Stimulated activated naive CD4-positive, alpha-beta T cell (primary cell): ENCODE data around the gene NELFA.
"Not testable (repeated sequence)": the region's sequence is repeated elsewhere in the genome, so short reads cannot be mapped to it uniquely, and the experiment has no call there.

Experiments used
- DNase-seq, 6 experiments: peaks; one replicate each; lab custom pipeline; 2025; lab: John Stamatoyannopoulos, UW

Gene NELFA

DNA sequence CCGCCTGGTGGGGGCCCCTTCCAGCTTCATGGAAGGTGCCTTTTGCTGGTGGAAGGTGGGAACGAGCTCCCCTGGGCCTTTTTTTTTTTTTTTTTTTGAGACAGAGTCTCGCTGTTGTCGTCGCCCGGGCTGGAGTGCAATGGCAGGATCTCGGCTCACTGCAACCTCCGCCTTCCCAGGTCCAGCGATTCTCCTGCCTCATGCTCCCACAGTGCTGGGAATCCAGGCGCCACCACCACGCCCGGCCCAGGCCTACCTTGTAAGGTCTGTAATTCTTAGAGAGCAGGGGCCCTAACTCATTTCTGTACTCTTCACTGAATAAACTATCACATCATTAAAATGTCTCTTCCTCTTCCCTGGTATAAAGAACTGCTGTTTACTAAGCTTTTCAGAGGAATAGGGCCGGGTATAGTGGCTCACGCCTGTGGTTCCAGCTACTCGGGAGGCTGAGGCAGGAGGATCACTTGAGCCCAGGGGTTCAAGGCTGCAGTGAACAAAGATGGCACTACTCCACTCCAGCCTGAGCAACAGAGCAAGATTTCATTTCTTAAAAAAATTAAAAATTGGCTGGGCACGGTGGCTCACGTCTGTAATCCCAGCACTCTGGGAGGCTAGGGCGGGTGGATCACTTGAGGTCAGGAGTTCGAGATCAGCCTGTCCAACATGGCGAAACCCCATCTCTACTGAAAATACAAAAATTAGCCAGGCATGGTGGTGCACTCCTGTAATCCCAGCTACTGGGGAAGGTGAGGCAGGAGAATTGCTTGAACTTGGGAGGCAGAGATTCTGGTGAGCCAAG is 14.9 kb downstream of the NELFA start:
- not testable (repeated sequence) for DNase-seq

DNA sequence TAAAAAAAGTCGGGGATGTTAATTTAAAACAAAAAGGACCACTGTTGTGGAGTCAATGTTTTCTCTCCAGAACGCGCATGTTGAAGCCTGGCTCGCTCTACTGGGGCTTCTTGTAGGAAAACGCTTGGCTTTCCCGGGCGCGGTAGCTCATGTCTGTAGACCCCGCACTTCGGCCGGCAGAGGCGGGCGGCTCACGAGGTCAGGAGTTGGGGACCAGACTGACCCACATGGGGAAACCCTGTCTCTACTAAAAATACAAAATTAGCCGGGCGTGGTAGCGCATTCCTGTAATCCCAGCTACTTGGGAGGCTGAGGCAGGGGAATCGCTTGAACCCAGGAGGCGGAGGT is 15.6 kb downstream of the NELFA start:
- DNase-seq, result no peak

GRCh38 chr4:1992468-1993168 is 16.2 kb downstream of the NELFA start:
- no peak for DNase-seq

DNA sequence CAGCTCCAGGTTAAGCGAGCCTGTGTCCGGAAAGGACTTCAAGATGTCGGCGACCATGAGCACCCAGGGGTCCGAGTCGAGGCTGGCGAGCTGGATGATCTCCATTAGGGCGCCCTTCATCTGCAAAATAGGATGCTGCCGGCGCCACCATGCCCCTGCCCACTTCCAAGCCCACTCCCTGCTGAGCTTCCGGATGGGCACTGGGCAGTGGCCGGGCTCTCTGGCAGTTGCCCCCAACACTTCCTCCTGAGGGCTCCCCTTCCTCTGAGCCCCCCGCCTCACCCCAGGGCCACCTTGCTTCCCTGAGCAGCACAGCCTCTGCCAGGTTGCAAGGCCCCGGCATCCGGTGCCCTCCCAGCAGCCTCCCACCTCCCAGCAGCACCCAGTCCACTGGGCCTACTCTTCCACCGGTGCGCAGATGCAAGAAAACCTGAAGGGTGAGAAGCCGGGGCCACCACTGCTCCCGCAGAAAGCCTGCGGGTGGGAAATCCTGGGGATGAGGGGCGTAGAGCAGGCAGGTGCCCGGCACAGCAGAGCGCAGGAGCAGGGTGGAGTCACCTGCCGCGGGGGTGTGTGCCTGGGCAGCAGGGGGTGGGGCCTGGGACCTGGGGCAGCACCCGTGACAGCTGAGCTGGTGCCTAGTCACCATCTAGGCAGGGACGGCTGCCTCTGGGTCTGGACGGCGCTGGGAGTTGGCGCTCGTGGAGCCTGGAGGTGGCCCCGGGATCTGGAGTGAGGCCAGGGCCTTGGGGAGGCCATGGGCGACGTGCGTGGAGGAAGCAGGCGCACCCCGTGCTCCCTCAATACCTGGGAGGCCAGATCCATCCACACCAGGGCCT is 17.0 kb downstream of the NELFA start:
- DNase-seq, result no peak

DNA sequence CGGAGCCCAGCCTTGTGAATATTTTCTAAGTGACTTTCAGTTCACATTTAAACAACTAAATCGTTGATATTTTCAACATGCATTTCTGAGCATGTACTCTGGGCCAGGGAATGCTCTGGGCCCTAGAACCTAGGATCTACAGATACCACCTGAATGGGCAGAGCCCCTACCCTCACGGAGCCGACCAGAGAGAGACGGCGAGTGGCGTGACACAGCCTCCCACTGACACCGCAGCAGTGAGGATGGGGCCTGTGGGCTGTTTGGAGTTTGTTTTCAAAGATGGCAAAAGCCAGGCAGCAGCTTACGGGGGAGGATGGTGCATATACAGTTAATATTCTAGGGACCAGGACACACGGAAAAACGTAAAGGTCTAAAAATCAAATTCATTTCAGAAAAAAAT is 17.7 kb downstream of the NELFA start:
- no peak for DNase-seq

- DNase-seq, result no peak
Measured at GRCh38 chr4:1990676-1991075, 18.1 kb downstream of the NELFA start.

GRCh38 chr4:1990348-1990645 is 18.5 kb downstream of the NELFA start:
- DNase-seq, result no peak

DNA sequence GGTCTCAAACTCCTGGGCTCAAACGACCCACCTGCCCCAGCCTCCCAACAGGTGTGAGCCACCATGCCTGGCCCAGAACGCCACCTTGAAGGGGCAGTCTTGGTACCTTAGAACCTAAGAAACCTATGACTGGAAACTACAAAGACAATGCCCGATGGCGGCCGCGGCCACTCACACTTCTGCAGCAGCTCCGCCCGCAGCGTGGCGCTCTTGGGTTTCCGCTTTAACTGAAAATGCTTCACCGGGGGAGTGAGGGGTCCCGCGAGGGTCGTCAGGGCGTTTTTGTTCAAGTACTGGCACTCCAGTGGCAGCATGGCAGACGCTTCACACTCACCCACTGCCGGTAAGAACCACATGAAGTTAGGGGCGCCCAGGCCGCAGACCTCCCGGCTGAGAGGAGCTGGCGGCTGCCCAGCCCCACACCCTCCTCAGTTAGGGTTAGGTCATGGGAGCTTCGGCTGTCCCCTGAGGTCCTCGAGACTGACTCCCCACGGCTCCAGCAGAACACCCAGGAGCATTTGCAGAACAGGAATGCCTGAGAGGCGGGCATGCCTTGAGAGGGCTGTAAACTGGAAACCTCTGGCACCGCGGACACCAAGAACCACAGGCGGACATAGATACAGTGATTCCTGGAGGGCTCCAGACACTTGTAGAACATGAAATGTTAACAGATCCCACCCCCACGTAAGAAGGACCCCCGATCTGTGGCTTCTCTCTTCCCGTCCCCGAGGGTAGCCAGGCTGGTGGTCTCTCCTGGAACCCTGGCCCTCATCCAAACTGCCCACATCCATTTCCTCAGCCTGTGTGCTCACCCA is 19.0 kb downstream of the NELFA start:
- no peak for DNase-seq

DNA sequence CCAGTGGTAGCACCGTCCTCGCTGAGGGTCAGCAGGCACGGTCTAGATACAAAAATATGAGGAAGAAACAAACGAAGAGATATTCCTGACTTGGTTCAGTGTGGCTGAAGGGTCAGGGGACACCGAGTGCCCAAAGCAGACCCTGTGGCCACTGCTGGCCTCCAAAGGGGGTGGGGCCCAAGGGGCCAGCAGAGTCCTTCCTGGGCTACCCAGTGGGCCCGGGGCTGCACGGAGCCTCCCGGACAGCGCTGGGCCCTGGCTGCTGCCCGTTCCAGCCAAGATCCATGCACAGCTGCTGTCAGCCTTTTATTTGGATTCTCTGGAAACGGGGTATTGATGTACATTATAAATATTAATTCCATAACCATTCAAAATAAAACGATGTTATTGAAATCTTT is 20.4 kb downstream of the NELFA start:
- DNase-seq, result no peak

DNA sequence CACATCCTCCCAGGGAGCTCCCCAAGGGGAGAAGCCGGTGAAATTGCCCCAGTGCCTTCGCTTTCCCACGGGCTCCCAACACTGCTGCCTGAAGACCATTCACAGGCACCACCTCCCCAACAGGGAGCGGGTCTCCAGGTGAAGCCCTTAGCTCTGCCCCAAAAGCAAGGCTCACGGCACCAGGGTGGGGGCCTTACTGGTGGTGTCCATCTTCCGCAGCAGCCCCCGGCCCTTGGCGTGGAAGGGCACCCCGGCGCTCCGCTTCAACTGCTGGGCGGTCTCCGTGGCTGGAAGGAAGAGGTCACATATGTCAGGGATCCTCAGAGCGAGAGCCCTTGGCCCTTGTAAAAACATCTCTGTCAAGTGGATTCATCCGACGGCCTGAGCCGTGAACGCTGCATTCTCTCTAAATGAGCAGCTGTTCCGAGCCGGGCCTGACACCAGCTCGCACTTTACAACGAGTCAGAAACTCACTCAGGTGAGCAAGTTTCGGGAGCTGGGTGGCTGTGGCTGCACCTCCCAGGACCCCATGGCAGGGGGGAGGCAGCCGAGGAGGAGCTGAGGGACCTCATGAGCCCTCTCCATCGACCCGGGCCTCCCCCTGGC is 20.9 kb downstream of the NELFA start:
- DNase-seq, result no peak

- DNase-seq, result no peak
Measured at GRCh38 chr4:1987296-1987695, 21.5 kb downstream of the NELFA start.

DNA sequence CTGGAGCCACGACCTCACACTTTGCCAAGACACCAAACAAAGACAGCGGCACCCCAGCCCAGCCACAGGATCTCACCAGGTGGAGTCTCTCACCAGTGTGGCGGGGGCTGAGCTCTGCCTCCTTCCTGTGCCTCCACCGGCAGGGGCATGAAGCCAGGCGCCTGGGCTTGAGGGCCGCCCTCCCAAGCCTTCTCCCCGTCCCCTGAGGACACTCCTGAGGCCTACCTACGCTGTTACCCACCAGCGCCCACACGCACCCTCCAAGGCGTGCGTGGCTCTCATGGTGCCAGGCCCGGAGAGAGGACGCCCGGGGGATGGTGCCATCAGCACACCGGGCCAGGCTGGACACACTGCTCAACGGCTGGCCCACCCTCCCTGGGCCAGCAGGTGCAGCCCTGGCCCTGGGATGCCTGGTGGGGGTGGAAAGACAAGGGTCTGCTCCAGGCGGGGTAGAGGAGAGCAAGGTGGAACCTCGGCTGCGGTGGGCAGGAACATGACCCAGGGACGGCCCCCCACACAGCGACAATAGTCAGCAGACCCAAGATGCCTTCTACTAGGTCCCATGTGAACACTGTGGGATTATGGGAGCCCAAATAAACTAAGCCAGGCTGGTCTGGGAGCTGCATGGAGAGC is 22.1 kb downstream of the NELFA start:
- DNase-seq, result no peak

- DNase-seq, result no peak
Measured at GRCh38 chr4:1985780-1986577, 22.8 kb downstream of the NELFA start.

DNA sequence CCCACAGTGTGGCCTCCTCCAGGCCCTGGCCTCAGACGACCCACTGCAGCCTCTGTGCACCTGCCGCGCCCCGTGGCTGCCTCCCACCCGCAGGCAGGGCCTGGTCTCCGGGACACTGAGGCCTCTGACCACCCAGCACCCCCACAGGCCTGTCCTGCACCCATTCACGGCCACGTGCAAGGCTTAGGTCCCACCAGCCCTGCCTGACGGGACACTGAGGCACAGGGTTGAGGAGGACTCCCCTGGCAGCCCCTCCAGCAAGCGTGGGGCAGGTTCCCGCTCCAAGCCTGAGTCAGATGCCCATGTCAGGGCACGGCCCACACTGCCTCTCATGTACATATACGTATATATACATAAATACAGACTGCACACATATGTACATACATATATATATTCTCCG is 23.5 kb downstream of the NELFA start:
- no peak for DNase-seq

GRCh38 chr4:1984406-1985191 is 24.2 kb downstream of the NELFA start:
- no peak for DNase-seq

DNA sequence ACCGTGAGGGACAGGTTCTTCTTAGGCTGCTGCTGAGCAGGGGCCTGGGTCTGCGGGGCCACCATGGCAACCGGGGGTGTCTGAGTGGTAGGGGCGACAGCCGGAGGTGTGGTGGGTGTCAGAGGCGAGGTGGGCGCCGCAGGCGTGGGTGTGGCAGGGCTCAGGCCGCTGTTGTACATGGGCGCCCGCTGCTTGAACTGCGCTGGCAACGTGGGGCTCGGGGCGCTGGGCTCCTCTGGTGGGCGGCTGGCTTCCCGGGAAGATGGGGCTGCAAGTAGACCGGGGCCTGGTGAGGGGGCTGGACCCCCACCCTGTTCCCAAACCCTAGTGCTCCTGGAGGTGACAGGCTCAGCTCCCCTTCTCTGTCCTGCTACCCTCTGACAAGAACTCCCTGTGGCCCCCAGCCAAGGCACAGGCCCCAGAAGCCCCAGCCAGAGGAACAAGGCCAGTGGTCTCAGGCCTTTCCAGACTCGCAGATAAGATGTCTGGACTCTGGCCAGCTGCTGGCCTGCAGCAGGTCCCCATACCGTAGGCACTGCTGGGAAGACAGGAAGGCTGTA is 24.8 kb downstream of the NELFA start:
- DNase-seq, result no peak

DNA sequence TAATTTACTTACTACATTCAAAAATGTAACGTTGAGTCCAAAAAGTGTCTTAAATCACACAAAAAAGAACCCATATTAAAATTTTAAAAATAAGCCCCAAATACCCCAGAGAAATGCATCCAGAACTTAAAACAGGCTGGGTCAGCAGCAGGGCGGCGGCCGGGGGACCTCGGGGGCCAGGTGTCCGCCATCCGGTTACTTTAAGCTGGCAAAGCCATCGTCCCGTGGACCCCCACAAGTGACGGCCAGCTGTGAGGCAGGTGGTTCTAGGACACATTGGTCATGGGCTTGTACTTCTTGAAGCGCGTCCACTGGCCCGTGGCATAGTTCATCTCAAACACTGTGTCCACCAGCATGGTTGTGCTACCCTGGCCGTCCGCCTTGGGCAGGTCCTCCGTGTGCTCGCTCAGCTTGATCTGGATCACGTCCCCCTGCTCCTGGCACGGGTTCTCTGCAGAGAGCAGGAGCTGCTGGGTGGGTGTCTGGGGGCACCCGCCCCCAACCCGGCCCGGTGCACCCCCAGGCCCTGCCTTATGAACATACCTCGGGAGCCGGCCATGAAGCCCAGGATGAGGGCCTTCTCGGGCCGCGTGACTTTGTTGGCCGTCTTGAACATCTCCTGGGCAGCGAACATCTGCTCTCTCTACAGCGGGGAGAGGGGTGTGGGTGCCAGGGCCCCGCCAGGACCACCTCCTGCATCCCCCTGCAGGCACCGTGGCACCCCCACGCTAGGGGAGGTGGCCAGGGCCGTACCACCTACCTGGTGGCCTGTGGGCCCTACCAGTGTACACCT is 25.5 kb downstream of the NELFA start:
- DNase-seq, result no peak
